A673 (cell line): ENCODE data around the gene ACY1. TPM values are rescaled to one million over a fixed set of nuclear protein-coding genes. Genes with fewer than 3 reads are reported as not detected.

Experiments used
- BruUV-seq: library from RNA; stranded (reverse); fragments of 400-500 nt; replicated peaks from 2 replicates; lab custom pipeline; 2021; lab: Mats Ljungman, UMichigan
- CTCF ChIA-PET: fragments of 300-600 bp; sonication (Branson Sonifier 250); formaldehyde crosslinking; loops from one replicate; lab custom pipeline; 2022; ENCODE audit warnings: antibody characterized with exemption; lab: Charles Lee
- POLR2A ChIA-PET: fragments of 300-600 bp; sonication (Branson Sonifier 250); formaldehyde crosslinking; loops from one replicate; lab custom pipeline; 2022; ENCODE audit warnings: antibody characterized with exemption; ENCODE audit not compliant: low non-redundant PET; lab: Charles Lee
- DNase-seq: peaks from one replicate; pipeline ENCODE4 v3.0.0-alpha.2; 2015; ENCODE audit warnings: low spot score
- H3K27ac ChIP-seq: fragments of 200-600 bp; sonication (generic); 2 replicates; pipeline ENCODE4 v1.5.1; 2016; ENCODE audit warnings: mixed run types, low read depth, mild to moderate bottlenecking, mixed read lengths, antibody characterized with exemption, low read length; ENCODE audit not compliant: poor library complexity, severe bottlenecking
- H3K27me3 ChIP-seq: fragments of 200-600 bp; sonication (generic); replicated peaks from 2 replicates; pipeline ENCODE4 v1.6.1; 2017; ENCODE audit warnings: mixed run types, low read depth, mild to moderate bottlenecking, mixed read lengths, antibody characterized with exemption, low read length; ENCODE audit not compliant: insufficient read depth, poor library complexity
- H3K36me3 ChIP-seq: fragments of 200-600 bp; sonication (generic); 2 replicates; pipeline ENCODE4 v1.6.1; 2016; ENCODE audit warnings: mixed run types, mild to moderate bottlenecking, mixed read lengths, antibody characterized with exemption, low read length; ENCODE audit not compliant: insufficient read depth, poor library complexity, severe bottlenecking
- H3K4me1 ChIP-seq: fragments of 200-600 bp; sonication (generic); 2 replicates; pipeline ENCODE4 v1.6.1; 2017; ENCODE audit warnings: mixed run types, mild to moderate bottlenecking, mixed read lengths, antibody characterized with exemption, low read length; ENCODE audit not compliant: insufficient read depth, poor library complexity, severe bottlenecking
- H3K4me3 ChIP-seq: fragments of 200-600 bp; sonication (generic); 2 replicates; pipeline ENCODE4 v1.5.1; 2016; ENCODE audit warnings: low read depth, mixed run types, mild to moderate bottlenecking, mixed read lengths, low read length; ENCODE audit not compliant: poor library complexity, severe bottlenecking
- H3K9me3 ChIP-seq: fragments of 200-600 bp; sonication (generic); 2 replicates; pipeline ENCODE4 v1.6.1; 2016; ENCODE audit warnings: mixed run types, low read depth, mild to moderate bottlenecking, mixed read lengths, antibody characterized with exemption, low read length; ENCODE audit not compliant: poor library complexity, severe bottlenecking
- CTCF ChIP-seq: fragments of 300-800, 200-600 bp; sonication (generic); conservative IDR thresholded peaks from 2 replicates; pipeline ENCODE4 v1.5.1; 2017; ENCODE audit warnings: low read depth, mild to moderate bottlenecking, antibody characterized with exemption, low read length, moderate library complexity, mixed read lengths
- EZH2 ChIP-seq: fragments of 200-600 bp; sonication (generic); IDR thresholded peaks from 2 replicates; pipeline ENCODE4 v1.6.1; 2017; ENCODE audit warnings: borderline replicate concordance, low read depth, mild to moderate bottlenecking, mixed read lengths, antibody characterized with exemption, low read length; ENCODE audit not compliant: poor library complexity, severe bottlenecking
- intact Hi-C: fragments of 100-400 bp; cut with micrococcal nuclease; formaldehyde crosslinking; loops from one replicate; pipeline ENCODE4 v1.10.0; 2022; ENCODE audit not compliant: unreplicated experiment
- total RNA-seq: library from RNA; stranded (reverse); gene quantifications from 2 replicates; pipeline ENCODE4 v1.2.3, GENCODE V29; 2021

ACY1 gene
- total RNA-seq, 1 experiment from 2014 or later = 6.4 TPM

DNA sequence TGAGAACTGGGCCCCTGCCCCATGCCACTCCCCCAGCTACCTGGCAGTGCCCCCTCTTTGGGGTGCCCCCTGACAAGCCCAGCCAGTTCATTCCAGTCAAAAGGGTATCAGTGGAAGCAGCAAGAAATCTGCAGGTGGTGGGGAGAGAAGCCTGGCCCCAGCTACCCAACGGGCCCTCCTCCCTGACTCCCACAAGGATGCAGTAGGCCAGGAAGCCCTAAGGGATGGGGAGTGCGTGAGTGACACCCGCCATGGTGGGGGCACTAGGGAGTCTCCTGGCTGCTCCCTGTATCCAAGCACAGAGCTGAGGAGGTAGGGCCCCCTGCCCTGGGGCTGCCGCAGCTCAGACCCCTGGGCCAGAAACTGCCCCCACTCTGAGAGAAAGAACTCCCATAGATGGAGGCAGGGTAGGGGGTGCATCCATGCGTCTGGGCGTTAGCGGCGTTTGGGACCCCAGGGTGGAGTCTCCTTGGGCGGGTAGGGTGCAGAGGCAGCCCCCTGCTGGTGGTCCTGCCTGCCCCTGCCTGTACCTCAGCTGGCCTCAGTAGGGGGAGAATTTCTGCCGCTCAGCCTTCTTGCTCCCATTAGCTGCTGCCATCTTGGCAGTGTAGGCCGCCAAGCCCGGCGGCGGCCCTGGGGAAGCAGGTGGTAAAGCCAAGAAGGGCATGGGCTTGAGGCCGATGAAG is 25.7 kb upstream of the ACY1 start:
- no peak overlapping the region for H3K4me3 ChIP-seq
- H3K27ac ChIP-seq = no peak overlapping the region
- DNase-seq = no peak
- H3K27me3 ChIP-seq = no peaks in the 10 kb centered on the region
- BruUV-seq = no TSS peak
- no peaks in the 10 kb centered on the region for H3K4me1 ChIP-seq
- no peaks in the 10 kb centered on the region for H3K36me3 ChIP-seq
- intact Hi-C loops = no loop called here
- TF ChIP-seq CTCF = no peak
- TF ChIP-seq EZH2 = no peak
- ChIA-PET CTCF (no interaction called here), POLR2A (interaction anchor here (0.6 kb wide), 1 partner anchor 573 kb away, joined by 5 read pairs; the partner anchor contains the start of gene MANF)
- H3K9me3 ChIP-seq = no peaks in the 10 kb centered on the region

GRCh38 chr3:51958603-51959521 is 24.5 kb upstream of the ACY1 start:
- CTCF ChIA-PET = no interaction called here
- no TSS peak for BruUV-seq
- POLR2A ChIA-PET = no interaction called here
- H3K27ac ChIP-seq = no peak overlapping the region
- no peak for DNase-seq
- H3K27me3 ChIP-seq = no peaks in the 10 kb centered on the region
- H3K4me3 ChIP-seq = no peak overlapping the region
- TF ChIP-seq EZH2 (no peak), CTCF (no peak)
- H3K9me3 ChIP-seq = no peaks in the 10 kb centered on the region
- H3K36me3 ChIP-seq = no peaks in the 10 kb centered on the region
- intact Hi-C loops = no loop called here
- no peaks in the 10 kb centered on the region for H3K4me1 ChIP-seq

- H3K4me1 ChIP-seq = no peaks in the 10 kb centered on the region
- no TSS peak for BruUV-seq
- intact Hi-C loops = no loop called here
Measured at GRCh38 chr3:51959651-51960050, 23.7 kb upstream of the ACY1 start.

More at GRCh38 chr3:51959651-51960050, 23.7 kb upstream of the ACY1 start:
- CTCF ChIA-PET = no interaction called here
- no peaks in the 10 kb centered on the region for H3K27me3 ChIP-seq
- no peak for DNase-seq
- H3K36me3 ChIP-seq = no peaks in the 10 kb centered on the region
- no peak for TF ChIP-seq EZH2
- no peak for TF ChIP-seq CTCF
- no peak overlapping the region for H3K27ac ChIP-seq
- no peak overlapping the region for H3K4me3 ChIP-seq
- POLR2A ChIA-PET = no interaction called here
- no peaks in the 10 kb centered on the region for H3K9me3 ChIP-seq
